ENCODE measurements around the gene DNAI1.
A peak's percentile ranks its signal among the peaks of the same experiment; 100 is the strongest.
"Not testable (repeated sequence)": the region's sequence is repeated elsewhere in the genome, so short reads cannot be mapped to it uniquely, and the experiment has no call there.

Gene DNAI1

DNA sequence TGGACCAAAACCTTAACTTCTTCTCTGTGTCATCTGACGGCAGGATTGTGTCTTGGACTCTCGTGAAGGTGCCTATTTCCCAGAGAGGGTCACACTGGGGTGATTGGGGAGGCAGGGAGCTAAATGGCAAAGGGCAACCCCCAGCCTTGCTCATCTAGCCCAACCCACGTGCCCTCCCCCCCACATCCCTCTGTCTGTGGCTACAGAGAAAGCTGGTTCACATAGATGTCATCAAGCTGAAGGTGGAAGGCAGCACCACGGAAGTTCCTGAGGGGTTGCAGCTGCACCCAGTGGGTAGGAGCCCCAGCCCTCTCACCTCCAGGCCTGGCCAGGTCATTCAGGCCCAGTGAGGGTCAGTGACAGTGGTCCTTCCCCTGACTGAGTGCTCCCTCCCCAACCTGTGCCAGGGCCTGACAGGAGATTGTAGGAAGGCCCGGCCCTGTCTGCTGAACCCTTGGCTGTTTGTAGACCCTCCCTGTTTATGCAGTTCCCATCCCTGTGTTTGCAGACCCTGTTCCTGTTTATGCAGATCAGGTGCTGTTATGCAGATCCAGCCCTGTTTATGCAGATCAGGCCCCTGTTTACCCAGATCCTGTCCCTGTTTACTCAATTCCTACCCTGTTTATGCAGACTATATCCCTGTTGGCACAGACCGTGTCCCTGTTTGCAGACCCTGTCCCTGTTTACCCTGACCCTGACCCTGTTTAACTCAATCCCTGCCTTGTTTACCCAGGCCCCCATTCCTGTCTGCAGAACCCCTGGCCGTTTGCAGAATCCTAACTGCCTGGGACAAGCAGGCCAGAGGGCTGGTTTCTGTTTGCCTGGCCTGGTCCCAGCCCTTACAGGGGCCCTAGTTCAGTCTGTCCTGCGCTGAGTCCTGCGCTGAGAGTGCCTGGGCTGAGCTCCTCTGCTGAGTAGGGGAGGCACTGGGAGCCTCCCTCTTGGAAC is 53.8 kb downstream of the DNAI1 start:
- no peak for DNase-seq (ENCODE audit: low read depth, low spot score)

DNA sequence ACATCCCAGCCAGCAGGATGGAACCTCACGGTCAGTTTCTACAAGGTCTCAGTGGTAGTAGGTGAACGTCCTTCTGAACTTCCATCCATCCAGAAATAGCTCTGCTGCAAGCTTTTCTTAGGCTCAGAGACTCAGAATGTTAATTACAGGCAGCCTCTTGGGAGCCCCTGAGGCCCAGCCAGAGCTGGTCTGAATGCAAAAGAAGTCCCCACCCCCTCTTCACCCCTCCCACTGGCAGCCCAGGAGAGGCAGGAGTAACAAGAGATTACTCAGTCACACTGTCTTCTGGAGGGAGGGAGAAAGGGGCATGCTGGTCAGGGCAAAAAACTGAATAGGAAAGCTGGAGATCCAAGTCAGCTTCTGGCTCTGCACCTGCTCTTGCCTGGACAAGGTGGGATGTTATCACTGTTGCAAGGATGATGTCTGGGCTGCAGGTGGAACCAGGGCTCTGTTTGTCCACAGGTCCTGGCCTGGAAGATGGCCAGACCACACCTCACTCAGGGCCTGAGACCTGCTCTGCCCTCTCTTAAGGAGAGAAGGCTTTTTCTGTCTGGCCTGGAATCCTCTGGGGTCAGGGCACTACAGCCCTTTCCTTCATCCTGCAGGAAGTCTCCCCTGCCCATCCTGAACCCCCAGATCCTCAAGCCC is 55.1 kb downstream of the DNAI1 start:
- no peak for DNase-seq (ENCODE audit: low read depth, low spot score)

DNA sequence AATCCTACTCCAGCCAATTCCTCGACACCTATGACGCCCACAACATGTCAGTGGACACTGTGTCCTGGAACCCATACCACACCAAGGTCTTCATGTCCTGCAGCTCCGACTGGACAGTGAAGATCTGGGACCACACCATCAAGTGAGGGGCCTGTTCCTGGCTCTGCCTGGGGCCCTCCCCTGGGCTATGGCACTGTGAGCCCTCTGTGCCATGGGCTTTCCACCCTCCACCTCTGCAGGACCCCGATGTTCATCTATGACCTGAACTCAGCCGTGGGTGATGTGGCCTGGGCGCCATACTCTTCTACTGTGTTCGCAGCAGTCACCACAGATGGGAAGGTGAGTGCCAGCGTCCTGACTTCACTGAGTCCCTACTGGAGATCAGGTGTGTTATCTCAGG is 55.8 kb downstream of the DNAI1 start:
- DNase-seq (ENCODE audit: low read depth, low spot score) = no peak

DNA sequence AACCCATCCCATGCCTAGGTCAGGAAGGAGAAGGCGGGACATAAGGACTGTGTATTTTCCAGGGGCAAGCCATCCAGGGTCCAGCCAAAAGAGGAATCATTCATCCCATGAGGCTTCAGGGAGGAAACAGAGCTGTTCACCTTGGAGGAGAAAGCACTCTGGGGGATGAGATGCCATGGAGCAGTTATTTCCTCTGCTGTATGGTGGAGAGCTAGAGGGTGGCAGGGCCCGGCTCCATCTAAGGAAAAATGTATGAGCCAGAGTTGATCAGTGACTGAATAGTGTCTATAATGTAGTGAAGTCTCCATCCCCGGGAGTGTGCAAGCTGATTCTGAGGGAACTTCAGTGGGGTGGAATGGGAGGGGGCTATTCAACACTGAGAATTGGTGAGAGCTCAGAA is 56.2 kb downstream of the DNAI1 start:
- no peak for DNase-seq (ENCODE audit: low read depth, low spot score)

DNA sequence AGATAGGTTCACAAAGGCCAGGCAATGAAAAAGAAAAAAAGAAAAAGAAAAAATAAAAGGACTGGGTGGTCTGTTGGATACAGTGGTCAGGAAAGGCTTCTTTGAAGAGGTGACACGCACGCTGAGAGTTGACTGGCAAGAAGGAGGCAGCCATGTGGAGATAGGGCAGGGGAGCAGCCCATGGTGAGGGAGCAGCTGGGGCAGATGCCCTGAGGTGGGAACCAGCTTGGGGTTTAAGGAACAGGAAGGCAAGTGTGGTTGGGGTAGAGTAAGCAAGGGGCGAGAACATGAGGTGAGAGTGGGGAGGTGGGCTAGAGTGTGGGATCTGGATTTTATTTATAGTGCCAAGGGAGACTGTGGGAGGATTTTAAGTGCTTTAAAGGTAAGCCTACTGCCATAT is 57.4 kb downstream of the DNAI1 start:
- no peak for DNase-seq (ENCODE audit: low read depth, low spot score)

DNA sequence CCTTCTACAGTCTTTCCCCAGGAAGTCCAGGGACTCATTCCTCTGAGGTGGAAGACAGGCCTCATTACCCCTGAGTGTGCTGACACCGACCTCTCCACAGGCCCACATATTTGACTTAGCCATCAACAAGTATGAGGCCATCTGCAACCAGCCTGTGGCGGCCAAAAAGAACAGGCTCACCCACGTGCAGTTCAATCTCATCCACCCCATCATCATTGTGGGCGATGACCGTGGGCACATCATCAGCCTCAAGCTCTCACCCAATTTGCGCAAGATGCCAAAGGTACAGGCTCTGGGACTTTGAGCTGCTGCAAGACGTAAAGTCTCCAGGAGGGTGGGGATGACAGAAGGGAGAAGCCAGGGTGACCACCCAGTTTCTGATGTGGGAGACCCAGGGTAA is 58.6 kb downstream of the DNAI1 start:
- no peak for DNase-seq (ENCODE audit: low read depth, low spot score)

DNA sequence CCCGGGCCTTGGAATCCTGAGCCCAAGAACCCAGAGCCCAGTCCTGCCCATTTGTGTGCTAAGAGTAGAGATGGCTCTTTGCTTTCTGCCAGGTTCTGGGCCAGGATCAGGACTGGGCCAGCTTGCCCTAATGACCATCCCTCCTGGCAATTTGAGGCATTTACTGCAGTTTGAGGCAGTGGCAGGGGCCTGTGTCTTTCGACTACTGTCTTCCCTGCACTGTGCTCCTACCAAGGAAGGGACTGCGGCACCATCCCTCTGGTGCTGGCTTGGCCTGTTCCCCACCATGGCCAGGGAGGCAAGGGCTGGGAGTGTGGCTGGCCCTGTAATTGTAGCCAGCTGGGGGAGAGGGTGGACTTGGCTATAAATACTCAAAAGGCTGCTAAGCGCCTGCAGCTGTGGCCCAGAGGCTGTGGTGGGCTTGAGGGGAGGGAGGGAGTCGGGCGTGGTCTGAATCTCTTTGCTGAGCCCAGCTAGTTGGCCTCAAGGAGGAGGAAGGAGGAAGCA is 59.6 kb downstream of the DNAI1 start:
- DNase-seq (ENCODE audit: low read depth, low spot score) = no peak

DNA sequence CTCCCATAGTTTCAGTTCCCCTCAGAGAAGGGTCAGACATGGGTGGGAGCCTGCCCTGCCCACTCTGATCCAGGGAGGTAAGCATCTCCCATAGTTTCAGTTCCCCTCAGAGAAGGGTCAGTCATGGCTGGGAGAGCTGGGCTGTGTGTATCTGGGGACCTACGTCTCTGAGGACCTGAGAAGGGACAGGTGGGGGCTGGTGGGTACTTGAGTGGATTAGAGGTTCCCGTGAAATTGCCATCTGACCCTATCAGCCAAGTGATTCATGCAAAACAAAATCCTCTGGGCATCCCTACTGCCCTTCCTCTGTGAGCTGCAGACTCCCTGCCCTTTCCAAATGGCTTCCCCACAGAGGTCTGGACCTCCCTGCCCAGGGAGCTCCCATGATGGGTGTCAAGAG is 60.3 kb downstream of the DNAI1 start:
- no peak for DNase-seq (ENCODE audit: low read depth, low spot score)

DNA sequence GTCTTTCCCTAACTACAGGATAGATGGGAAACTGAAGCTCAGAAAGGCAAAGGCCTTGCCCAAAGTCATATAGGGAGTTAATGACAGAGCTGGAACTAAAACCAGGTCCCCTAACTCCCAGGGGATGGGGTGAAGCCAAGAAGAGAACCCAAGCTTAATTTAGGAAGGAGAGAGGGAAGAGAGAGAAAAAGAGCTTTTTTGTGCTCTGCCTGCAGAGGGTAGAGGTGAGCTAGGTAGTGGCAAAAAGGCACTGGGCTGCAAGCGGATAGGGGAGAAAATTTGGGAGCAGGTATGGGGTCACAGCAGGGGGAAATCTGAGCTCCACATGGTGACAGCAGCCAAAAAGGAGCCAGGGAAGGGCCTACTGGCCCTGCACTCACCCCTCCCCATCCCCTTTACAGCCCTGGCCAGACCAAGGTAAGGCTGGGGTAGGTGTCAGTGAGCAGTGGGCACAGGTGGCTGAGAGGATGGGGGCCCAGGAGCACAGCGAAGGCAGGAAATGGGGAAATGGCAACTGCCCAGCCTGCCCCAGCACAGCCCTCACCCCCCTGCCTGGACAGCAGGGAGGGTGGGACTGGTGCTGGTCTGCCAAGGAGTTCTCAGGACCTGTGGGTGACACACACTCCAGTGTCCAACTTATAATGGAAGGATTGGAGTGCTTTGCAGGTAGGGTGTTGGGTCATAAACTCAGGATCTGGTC is 60.9 kb downstream of the DNAI1 start:
- no peak for DNase-seq (ENCODE audit: low read depth, low spot score)

DNA sequence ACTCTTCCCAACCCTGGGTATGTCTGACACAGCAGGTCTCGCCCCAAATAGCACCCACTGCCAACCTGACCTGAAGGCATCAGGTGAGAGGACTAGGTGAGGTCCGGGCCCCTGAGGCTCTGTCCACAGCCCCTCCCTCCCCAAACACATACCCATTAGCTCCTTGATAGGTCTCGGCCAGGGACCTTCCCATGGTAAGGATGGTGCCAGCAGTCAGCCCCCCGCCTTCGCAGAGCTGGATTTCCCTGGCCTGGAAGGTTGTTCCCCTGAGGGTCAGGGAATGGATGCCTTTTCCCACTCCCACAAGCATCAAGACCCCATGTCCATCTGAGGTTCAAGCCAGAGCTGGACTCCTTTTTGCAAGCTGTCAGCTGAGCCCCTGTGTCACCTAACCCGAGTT is 61.5 kb downstream of the DNAI1 start:
- no peak for DNase-seq (ENCODE audit: low read depth, low spot score)

DNA sequence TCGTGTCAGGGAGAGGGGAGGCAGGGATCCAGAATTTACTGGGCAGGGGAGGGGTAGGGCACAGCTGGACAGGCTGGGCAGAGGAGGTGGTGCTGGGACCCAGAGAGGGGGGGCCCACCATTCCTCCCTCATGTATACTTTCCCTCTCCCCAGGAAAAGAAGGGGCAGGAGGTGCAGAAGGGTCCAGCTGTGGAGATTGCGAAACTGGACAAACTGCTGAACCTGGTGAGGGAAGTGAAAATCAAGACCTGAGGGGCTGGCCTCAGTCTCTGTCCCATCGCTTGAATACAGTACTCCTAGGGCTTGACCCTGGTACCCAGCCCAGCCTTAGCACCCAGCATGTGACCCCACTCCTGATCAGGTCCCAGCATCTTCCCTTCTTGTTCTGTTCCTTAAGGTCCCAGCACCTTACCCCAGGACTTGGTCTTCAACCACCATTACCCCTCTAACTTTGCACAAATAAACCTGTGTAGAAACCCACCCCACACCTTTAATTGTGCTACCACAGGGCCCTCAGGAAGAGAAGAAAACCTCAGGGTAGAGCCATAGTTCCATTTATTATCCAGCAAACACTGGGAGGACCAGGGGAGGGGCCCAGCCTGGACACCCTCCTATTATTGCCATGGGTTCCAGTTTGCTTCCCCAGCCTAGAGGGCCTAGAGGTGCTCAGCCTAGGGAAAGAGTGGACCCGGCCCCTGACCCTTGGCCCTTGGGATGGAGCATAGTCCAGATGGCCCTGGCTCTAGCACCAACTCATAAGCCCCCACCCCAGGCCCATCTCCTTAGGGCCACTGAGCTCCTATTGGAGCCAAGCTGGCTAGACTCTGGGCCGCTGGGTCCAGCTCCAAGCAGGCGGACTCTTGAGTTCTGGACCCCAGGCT is 62.1 kb downstream of the DNAI1 start:
- no peak for DNase-seq (ENCODE audit: low read depth, low spot score)

DNA sequence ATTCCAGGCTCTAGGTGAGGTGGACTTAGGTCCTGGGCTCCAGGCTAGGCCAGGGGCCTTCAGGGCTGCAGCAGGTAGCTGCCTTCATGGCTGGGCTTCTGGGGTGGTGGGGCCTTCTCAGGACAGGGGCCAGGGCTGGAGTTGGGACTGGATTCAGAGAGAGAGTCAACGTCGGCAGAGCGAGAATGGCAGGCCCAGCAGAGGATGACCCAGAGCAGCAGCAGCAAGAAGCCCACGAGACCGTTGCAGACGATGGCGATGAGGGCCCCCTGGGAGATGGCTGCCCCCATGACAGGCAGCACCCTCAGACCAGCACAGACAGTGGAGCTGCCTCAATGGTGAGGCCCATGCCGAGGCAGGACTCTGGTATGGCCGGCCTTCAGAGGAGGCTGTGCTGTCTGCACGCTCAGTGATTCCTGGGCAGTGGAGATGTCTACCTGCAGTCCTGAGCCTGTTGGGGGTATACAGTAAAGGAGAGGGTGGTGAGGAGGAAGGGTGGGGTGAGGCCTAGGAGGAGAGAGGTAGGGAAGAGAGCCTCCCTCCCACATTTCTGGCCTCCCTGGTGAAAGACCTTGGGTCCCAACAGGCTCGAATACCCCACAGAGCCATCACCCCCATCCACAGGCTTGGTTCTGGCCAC is 62.9 kb downstream of the DNAI1 start:
- no peak for DNase-seq (ENCODE audit: low read depth, low spot score)

DNA sequence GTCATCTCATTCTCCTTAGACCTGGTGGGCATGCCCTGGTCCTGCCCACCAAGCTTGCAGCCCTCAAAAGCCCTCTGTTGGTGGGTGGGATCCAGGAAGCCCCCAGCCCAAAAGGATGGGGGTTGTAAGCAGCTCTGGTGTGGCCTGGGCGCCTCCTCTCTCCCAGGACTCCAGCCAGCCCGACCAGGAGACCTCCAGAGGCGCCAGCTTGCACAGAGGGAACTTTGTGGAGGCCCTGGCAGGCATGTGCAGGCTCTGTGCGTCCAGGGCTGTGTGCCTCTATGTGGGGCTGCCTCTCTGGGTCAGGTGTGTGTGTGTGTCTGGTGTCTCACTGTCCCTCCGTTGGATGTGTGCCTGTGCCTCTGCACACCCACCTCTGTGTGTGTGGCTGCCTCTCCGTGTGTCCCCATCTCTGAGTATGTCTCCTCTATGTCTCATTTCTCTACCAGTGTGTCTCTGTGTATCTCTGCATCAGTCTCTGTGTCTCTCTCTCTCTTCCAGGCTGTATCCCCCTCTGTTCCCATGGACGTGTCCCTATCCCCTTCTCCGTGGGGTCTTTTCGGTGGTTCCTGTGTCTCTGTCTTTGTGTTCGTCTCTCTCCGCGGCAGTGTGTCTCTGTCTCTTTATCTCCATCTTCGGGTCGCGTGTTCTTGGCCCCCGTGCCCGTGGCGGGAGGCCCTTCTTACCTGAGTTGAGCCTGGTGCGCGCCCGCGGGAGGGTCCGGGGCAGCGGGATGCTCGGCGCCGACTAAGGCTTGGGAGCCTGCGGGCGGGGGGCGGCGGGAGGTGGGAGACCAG is 63.7 kb downstream of the DNAI1 start:
- DNase-seq (ENCODE audit: low read depth, low spot score) = no peak

DNA sequence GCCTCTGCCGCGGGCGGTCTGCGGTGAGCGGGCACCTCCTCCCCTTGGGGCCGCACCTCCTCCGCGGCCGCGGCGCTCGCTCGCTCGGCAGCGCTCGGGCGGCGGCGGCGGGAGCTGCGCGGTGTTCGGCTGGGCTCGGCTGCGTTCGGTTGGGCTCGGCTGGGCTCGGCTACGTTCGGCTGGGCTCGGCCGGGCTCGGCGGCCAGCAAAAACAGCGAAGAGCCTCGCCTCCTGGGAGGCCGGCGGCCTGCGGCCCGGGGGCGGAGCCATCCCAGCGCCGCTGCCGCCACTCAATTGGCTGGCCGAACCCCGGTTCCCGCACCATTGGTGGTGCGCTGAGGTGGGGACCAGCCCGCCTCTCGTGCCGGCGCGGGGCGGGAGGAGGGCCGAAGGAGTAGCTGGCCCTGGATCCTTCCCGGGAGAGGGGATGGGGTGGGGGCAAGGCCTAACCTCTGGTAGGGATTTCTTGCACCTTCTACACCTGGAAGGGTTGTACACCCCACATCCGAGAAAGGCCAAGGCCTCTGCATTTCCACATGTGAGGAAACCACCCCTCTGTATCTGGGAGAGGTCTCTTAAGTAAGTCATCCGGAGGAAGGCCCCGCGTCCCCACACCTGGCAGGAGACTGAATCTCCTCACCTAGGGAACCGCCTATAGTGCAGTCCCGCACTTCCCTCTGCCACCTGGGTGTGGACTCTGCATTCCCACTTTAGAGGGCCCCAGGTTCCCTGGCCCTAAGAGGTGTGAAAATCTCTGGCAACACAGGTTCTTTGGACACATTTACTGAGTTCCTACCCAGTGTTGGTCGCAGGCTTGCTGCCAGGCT is 64.6 kb downstream of the DNAI1 start, which contains the start of gene ENHO:
TSS of gene ENHO (minus strand) at position 20 of the 827 bp plus-strand sequence. CDS start 1,295 bp downstream, outside the sequence.
- peak; percentile 54 for DNase-seq (ENCODE audit: low read depth, low spot score)

DNA sequence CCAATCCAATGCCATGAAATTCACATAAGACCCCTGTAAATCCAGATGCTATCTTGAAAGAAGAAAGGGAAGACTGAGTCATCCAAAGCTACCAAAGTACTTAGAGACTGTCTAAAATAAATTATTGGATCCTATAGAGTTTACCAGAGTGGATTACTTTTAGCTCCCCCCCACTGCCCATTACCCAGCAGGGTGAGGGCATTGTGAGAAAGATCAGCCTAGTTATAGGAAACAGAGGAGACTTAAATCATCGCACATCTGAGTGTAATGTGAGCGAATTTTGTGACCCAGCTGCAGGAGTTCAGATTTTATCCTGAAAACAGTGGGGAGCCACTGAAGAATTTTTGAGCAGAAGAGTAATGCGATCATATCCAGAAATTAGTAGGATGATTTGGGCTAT is 65.7 kb downstream of the DNAI1 start:
- no peak for DNase-seq (ENCODE audit: low read depth, low spot score)

DNA sequence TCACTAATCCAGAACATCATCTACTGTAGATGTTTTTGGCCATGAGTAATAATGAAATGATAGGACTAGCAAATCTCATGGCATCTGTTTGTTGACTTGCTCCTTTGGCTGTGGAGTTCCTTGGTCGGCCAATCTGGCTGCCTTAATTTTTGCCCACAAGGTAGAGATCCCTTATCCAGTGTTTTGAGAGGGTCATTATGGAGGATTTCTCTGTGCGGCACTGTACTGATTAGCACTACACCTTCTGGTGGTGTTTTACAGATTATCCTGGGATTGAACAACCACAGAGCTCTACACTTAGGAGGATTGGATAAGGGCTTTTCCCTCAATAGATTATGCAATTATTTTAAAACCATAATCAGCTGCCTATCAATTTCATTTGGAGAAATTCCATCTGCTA is 67.4 kb downstream of the DNAI1 start:
- no peak for DNase-seq (ENCODE audit: low read depth, low spot score)

DNA sequence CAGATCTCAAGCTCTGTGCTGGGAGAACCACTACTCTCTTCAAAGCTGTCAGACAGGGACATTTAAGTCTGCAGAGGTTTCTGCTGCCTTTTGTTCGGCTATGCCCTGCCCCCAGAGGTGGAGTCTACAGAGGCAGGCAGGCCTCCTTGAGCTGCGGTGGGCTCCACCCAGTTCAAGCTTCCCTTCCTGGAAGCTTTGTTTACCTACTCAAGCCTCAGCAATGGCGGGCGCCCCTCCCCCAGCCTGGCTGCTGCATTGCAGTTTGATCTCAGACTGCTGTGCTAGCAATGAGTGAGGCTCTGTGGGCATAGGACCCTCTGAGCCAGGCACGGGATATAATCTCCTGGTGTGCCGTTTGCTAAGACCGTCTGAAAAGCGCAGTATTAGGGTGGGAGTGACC is 73.4 kb downstream of the DNAI1 start:
- not testable (repeated sequence) for DNase-seq (ENCODE audit: low read depth, low spot score)

DNA sequence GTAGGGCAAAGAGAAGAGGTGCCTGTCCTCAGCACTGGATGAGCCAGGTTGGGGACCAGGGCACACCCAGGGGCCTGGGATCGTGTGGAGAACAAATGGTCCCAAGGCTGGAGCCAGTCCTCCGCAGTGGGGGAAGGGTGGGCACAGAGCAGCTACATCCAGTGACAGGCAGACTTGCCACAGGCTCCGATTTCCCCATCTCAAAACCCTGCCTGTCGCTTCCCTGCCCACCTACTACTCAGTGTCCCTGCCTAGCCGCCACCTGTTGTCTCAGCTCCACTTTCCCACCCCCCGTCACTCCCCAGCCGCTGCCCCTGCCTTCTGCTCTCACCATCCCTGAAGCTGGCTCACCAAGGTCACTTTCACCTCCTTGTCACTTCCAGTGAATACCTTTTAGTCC is 78.1 kb downstream of the DNAI1 start:
- DNase-seq (ENCODE audit: low read depth, low spot score) = no peak

DNA sequence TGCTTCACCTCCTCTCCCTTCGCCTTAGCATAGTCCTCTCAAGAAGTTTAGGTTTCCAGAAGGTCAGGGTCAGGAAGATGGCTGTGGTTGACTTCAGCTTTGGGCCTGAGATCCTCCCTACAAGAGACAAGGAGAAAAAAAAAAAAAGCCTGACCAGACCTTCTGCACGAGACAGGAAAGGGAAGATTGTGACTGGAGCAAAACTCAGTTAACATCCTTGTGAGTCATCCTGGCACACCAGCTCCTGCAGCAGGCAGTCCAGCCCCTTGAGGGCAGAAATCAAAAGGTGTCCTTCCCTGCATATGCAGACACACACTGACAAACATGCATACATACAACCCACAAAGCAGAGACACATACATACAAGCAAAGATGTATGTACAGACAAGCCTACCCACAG is 82.2 kb downstream of the DNAI1 start:
- no peak for DNase-seq (ENCODE audit: low read depth, low spot score)
